Lower leg skin (tissue), 3 donors: Measurements from ENCODE around the gene CENPK.

Source experiments
- CTCF ChIP-seq, 3 donors: fragments of 450-650 bp; IDR thresholded peaks; one replicate each; pipeline ENCODE4 v1.5.1; 2016; ENCODE audit warnings: antibody characterized with exemption in 3 of 3, mild to moderate bottlenecking in 3 of 3, moderate library complexity in 2 of 3
- POLR2A ChIP-seq, 2 donors: fragments of 450-650 bp; IDR thresholded peaks; one replicate each; pipeline ENCODE4 v1.6.1; 2016 to 2017; ENCODE audit warnings: antibody characterized with exemption in 2 of 2, mild to moderate bottlenecking in 1 of 2, moderate library complexity in 1 of 2

- TF ChIP-seq CTCF (IDR thresholded peaks at IDR 0.05) (no peak), POLR2A (IDR thresholded peaks at IDR 0.05) (no peak)
These were observed 81.8 kb downstream of the CENPK start for GRCh38 chr5:65481171-65481581.
